Uterus (tissue), 4 donors: Measurements from ENCODE around the gene SMOC1. TPM values are rescaled to one million over a fixed set of nuclear protein-coding genes. Genes with fewer than 3 reads are reported as not detected.
A peak's percentile ranks its signal among the peaks of the same experiment; 100 is the strongest.

Source experiments
- DNase-seq, 2 donors: peaks; one replicate each; pipeline ENCODE4 v3.0.0-alpha.2; 2019 to 2020
- H3K27ac ChIP-seq, 2 donors: fragments of 200-600 bp; sonication (generic); 1 replicate in 1 of 2; 2 replicates in 1 of 2; pipeline ENCODE4 v1.5.1; 2016 to 2018
- H3K27me3 ChIP-seq, 2 donors: fragments of 200-600 bp; sonication (generic); one replicate each; pipeline ENCODE4 v1.5.1; 2018 to 2019; ENCODE audit warnings: control low read depth in 1 of 2
- H3K36me3 ChIP-seq, 2 donors: fragments of 200-600 bp; sonication (generic); one replicate each; pipeline ENCODE4 v1.5.1; 2019; ENCODE audit warnings: control low read depth in 1 of 2
- H3K4me1 ChIP-seq, 2 donors: fragments of 200-600 bp; sonication (generic); one replicate each; pipeline ENCODE4 v1.5.1; 2018 to 2019; ENCODE audit warnings: control low read depth in 1 of 2
- H3K4me3 ChIP-seq, 2 donors: fragments of 200-600 bp; sonication (generic); 1 replicate in 1 of 2; 2 replicates in 1 of 2; pipeline ENCODE4 v1.5.1; 2018 to 2019; ENCODE audit warnings: mild to moderate bottlenecking in 1 of 2
- H3K9me3 ChIP-seq, 2 donors: fragments of 200-600 bp; sonication (generic); one replicate each; pipeline ENCODE4 v1.5.1; 2019; ENCODE audit warnings: control low read depth in 1 of 2
- POLR2A ChIP-seq, 2 donors: fragments of 450-650 bp; IDR thresholded peaks; one replicate each; pipeline ENCODE4 v1.6.1; 2016; ENCODE audit warnings: antibody characterized with exemption in 2 of 2, mild to moderate bottlenecking in 1 of 2, moderate library complexity in 1 of 2
- intact Hi-C: fragments of 100-400 bp; cut with DNase I; formaldehyde crosslinking; loops from one replicate; pipeline ENCODE4 v1.15.1; 2023; ENCODE audit warnings: low total_unique reads
- total RNA-seq, 4 donors: library from RNA; depleted of rRNA in 3 of 4; stranded (reverse); fragments of >200 nt in 3 of 4; gene quantifications; one replicate each; pipeline versions ENCODE4 v1.1.0 to v1.2.4, GENCODE V29; 2014 to 2023
- TF ChIP-seq, protein P1 (sequence below), 4 experiments: fragments of 200-600 bp in 2 of 4; fragments of 450-650 bp in 2 of 4; sonication (generic) in 2 of 4; IDR thresholded peaks; one replicate each; pipeline ENCODE4 v1.5.1; 2016 to 2019; ENCODE audit warnings: antibody characterized with exemption in 4 of 4, mild to moderate bottlenecking in 2 of 4, moderate library complexity in 1 of 4
- donor health status: DM: yes; HTN: yes; CAD: no.

The SMOC1 gene, protein sequence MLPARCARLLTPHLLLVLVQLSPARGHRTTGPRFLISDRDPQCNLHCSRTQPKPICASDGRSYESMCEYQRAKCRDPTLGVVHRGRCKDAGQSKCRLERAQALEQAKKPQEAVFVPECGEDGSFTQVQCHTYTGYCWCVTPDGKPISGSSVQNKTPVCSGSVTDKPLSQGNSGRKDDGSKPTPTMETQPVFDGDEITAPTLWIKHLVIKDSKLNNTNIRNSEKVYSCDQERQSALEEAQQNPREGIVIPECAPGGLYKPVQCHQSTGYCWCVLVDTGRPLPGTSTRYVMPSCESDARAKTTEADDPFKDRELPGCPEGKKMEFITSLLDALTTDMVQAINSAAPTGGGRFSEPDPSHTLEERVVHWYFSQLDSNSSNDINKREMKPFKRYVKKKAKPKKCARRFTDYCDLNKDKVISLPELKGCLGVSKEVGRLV
- 1 to 10 TPM in 2 of 4 donors, under 1 TPM in 1, not detected in 1; 0.59 to 2.1 (median 2.0) TPM for total RNA-seq

DNA sequence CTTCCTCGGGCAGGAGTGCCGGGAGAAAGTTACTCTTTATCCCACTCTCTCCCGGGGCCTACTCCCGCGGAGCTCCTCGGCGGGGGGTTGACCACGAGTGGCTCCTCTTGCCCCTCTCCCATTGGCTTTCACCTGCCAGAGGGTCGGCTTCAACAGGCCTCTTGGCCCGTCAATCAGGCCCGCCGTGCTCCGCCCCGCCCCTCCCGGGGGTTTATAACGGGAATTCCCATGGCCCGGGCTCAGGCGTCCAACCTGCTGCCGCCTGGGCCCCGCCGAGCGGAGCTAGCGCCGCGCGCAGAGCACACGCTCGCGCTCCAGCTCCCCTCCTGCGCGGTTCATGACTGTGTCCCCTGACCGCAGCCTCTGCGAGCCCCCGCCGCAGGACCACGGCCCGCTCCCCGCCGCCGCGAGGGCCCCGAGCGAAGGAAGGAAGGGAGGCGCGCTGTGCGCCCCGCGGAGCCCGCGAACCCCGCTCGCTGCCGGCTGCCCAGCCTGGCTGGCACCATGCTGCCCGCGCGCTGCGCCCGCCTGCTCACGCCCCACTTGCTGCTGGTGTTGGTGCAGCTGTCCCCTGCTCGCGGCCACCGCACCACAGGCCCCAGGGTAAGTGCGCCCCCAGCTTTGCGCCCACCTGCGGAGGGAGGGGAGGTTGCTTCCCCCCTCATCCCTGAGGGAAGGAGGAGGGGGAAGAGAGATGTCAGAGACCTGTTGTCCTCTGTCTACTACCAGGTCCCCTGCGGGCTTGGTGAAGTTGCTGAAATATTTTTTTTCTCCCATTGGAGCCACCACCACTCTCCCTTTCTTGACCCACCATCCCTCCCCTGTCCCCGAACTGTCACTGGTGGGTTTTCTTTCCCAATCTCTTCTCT is at the start of gene SMOC1:
Gene SMOC1 (plus strand): TSS at position 242 of the 869 bp plus-strand sequence. CDS start 263 bp downstream, at position 505.
- Histone ChIP-seq H3K27ac (no peak within 1 kb of the TSS), H3K27me3 (no peaks in the 10 kb centered on the region), H3K4me1 (no peaks in the 10 kb centered on the region), H3K36me3 (no peaks in the 10 kb centered on the region), H3K4me3 (no peak within 1 kb of the TSS), H3K9me3 (no peaks in the 10 kb centered on the region)
- DNase-seq, result peak in 1 of 2 donors; percentile 26
- TF ChIP-seq POLR2A (IDR thresholded peaks at IDR 0.05), result no peak
- TF ChIP-seq, protein P1, sequence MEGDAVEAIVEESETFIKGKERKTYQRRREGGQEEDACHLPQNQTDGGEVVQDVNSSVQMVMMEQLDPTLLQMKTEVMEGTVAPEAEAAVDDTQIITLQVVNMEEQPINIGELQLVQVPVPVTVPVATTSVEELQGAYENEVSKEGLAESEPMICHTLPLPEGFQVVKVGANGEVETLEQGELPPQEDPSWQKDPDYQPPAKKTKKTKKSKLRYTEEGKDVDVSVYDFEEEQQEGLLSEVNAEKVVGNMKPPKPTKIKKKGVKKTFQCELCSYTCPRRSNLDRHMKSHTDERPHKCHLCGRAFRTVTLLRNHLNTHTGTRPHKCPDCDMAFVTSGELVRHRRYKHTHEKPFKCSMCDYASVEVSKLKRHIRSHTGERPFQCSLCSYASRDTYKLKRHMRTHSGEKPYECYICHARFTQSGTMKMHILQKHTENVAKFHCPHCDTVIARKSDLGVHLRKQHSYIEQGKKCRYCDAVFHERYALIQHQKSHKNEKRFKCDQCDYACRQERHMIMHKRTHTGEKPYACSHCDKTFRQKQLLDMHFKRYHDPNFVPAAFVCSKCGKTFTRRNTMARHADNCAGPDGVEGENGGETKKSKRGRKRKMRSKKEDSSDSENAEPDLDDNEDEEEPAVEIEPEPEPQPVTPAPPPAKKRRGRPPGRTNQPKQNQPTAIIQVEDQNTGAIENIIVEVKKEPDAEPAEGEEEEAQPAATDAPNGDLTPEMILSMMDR (IDR thresholded peaks at IDR 0.05), result no peak
- intact Hi-C loops, result no loop called here

DNA sequence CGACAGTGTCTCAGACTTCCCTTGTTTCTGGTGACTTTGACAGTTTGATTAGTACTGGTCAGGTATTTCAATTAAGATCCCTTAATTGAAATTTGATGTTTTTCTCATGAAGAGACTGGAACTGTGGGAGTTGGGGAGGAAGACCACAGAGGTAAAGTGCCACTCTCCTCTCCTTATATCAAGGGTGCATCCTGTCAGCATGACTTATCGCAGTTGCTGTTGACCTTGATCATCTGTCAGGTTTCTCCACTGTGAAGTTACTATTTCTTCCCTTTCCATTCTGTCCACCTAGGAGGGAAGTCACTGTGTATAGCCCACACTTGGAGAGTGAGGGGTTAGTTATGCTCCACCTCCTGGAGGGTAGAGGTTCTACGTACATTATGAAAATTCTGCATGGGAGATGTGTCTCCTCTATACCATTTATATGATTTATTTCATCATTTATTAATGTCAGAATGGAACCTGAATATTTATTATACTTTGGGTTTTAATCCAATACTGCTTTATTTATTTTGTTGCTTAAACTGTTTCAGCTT is 40.3 kb upstream of the SMOC1 start:
- Histone ChIP-seq H3K27me3 (no peaks in the 10 kb centered on the region), H3K9me3 (no peaks in the 10 kb centered on the region), H3K36me3 (no peaks in the 10 kb centered on the region), H3K27ac (no peak overlapping the region), H3K4me3 (no peak overlapping the region), H3K4me1 (no peaks in the 10 kb centered on the region)
- intact Hi-C loops, result no loop called here
- DNase-seq, result no peak
- TF ChIP-seq POLR2A (IDR thresholded peaks at IDR 0.05), result no peak
- TF ChIP-seq, protein P1 (IDR thresholded peaks at IDR 0.05), result no peak

DNA sequence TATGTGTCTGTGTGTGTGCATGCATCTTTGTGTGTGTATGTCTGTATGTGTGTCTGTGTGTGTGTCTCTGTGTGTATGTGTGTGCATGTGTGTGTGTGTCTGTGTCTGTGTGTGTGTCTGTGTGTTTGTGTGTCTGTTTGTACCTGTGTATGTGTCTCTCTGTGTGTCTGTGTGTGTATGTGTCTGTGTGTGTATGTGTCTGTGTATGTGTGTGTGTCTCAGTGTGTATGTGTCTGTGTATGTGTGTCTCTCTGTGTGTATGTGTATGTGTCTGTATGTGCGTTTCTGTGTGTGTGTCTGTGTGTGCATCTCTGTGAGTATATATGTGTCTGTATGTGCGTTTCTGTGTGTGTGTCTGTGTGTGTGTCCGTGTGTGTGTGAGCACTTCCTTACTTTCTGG is 39.6 kb upstream of the SMOC1 start:
- Histone ChIP-seq H3K4me3 (no peak overlapping the region), H3K27me3 (no peaks in the 10 kb centered on the region), H3K36me3 (no peaks in the 10 kb centered on the region), H3K9me3 (no peaks in the 10 kb centered on the region), H3K4me1 (no peaks in the 10 kb centered on the region), H3K27ac (no peak overlapping the region)
- no peak for TF ChIP-seq POLR2A (IDR thresholded peaks at IDR 0.05)
- TF ChIP-seq, protein P1 (IDR thresholded peaks at IDR 0.05), result no peak
- intact Hi-C loops, result no loop called here
- no peak for DNase-seq

- no peaks in the 10 kb centered on the region for H3K27me3 ChIP-seq
- no peaks in the 10 kb centered on the region for H3K4me1 ChIP-seq
- DNase-seq, result no peak
- H3K4me3 ChIP-seq, result no peak overlapping the region
- H3K27ac ChIP-seq, result no peak overlapping the region
- no peaks in the 10 kb centered on the region for H3K36me3 ChIP-seq
- intact Hi-C loops, result no loop called here
- no peak for TF ChIP-seq POLR2A (IDR thresholded peaks at IDR 0.05)
- no peaks in the 10 kb centered on the region for H3K9me3 ChIP-seq
Observed at GRCh38 chr14:69841656-69842055, 37.6 kb upstream of the SMOC1 start.

DNA sequence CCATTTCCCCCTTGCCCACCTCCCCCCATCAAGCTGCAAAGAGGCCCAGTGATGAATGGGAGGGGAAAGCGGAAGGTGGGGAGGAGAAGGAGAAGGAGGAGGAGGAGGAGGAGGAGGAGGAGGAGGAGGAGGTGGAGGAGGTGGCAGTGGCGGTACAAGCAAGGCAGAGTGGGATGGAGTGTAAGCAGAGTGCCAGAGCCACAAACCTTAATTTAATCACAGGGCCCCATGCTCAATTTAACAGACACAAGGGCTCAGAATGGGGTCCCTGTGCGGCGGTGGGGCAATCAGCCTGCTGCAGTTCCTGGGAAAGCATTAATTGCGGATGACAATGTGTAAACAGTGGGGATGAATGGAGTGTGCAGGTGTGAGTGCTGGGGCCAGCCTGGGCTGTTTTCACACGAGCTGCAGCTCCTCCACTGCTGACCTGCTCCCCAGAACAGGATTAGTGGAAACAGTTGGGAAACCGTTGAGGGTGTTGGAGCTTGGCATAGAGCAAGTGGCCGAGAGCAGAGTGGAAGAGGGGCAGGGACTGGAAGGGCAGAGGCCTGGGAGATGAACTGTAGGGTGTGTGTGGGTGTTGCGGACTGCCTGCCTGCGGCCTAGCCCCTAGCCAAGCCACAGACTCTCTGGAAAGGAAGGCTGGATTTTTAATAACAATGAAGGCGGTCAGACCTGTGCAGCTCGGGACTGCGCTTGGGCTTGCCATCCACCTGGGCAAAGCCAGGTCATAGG is 36.4 kb upstream of the SMOC1 start:
- H3K27me3 ChIP-seq, result no peaks in the 10 kb centered on the region
- H3K27ac ChIP-seq, result no peak overlapping the region
- no peaks in the 10 kb centered on the region for H3K36me3 ChIP-seq
- no peak overlapping the region for H3K4me3 ChIP-seq
- H3K9me3 ChIP-seq, result no peaks in the 10 kb centered on the region
- no peak for DNase-seq
- H3K4me1 ChIP-seq, result no peaks in the 10 kb centered on the region
- intact Hi-C loops, result no loop called here
- TF ChIP-seq, protein P1 (IDR thresholded peaks at IDR 0.05), result no peak
- no peak for TF ChIP-seq POLR2A (IDR thresholded peaks at IDR 0.05)
